Stomach (tissue), 9 donors: ENCODE measurements around the gene KCNQ1. TPM values are rescaled to one million over a fixed set of nuclear protein-coding genes. Genes with fewer than 3 reads are reported as not detected.

Experiments used
- DNase-seq, 2 donors: peaks; one replicate each; pipeline versions ENCODE4 v3.0.0 to v3.0.0-alpha.2; 2013 to 2019
- H3K27ac ChIP-seq, 5 donors: fragments of 200-600 bp in 4 of 5; sonication (generic) in 4 of 5; one replicate each; pipeline ENCODE4 v1.5.1; 2013 to 2019; ENCODE audit warnings: mild to moderate bottlenecking in 1 of 5, moderate library complexity in 1 of 5
- H3K27me3 ChIP-seq, 3 donors: fragments of 200-600 bp; sonication (generic); one replicate each; pipeline ENCODE4 v1.5.1; 2017 to 2019; ENCODE audit warnings: mixed run types in 1 of 3
- H3K36me3 ChIP-seq, 4 donors: fragments of 200-600 bp; sonication (generic); 1 replicate in 3 of 4; 2 replicates in 1 of 4; pipeline ENCODE4 v1.5.1; 2016 to 2019
- H3K4me1 ChIP-seq, 4 donors: fragments of 200-600 bp; sonication (generic); one replicate each; pipeline ENCODE4 v1.5.1; 2016 to 2019
- H3K4me3 ChIP-seq, 4 donors: fragments of 200-600 bp; sonication (generic) in 3 of 4; one replicate each; pipeline ENCODE4 v1.5.1; 2016 to 2019; ENCODE audit warnings: mild to moderate bottlenecking in 1 of 4
- H3K9me3 ChIP-seq, 4 donors: fragments of 200-600 bp; sonication (generic); one replicate each; pipeline ENCODE4 v1.5.1; 2016 to 2019
- EP300 ChIP-seq: sonication (generic); formaldehyde crosslinking; IDR thresholded peaks from one replicate; pipeline ENCODE4 v1.6.1; 2017; ENCODE audit warnings: antibody characterized with exemption
- POLR2A ChIP-seq, 4 donors: fragments of 450-650 bp; IDR thresholded peaks; one replicate each; pipeline ENCODE4 v1.6.1; 2016; ENCODE audit warnings: antibody characterized with exemption in 4 of 4, control low read depth in 2 of 4, mild to moderate bottlenecking in 1 of 4, moderate library complexity in 1 of 4
- POLR2AphosphoS5 ChIP-seq, 3 donors: sonication (generic); formaldehyde crosslinking; IDR thresholded peaks; one replicate each; pipeline ENCODE4 v1.6.1; 2016; ENCODE audit warnings: antibody characterized with exemption in 3 of 3
- WGBS, 5 donors: extraction: QIAGEN DNeasy Blood & Tissue Kit in 3 of 5; methylation state at CpG; one replicate each; pipeline versions ENCODE4 v1.1.5 to v1.1.7; 2013 to 2018; 5-methylcytosine and 5-hydroxymethylcytosine counted together
- intact Hi-C: fragments of 100-400 bp; cut with DNase I; formaldehyde crosslinking; loops from one replicate; pipeline ENCODE4 v1.15.1; 2023; ENCODE audit warnings: low total_unique reads
- polyA plus RNA-seq, 3 donors: library from polyadenylated mRNA; stranded (reverse); fragments of 200-250 nt; gene quantifications; one replicate each; pipeline ENCODE4 v1.2.3, GENCODE V29; 2013
- total RNA-seq, 5 donors: library from RNA; depleted of rRNA; stranded (reverse); fragments of >200 nt; gene quantifications; one replicate each; pipeline versions ENCODE4 v1.1.0 to v1.2.3, GENCODE V29; 2014 to 2016
- TF ChIP-seq, protein P1 (sequence below), 7 experiments: fragments of 450-650 bp in 4 of 7; fragments of 200-600 bp in 3 of 7; sonication (generic) in 3 of 7; IDR thresholded peaks; one replicate each; pipeline ENCODE4 v1.5.1; 2016 to 2019; ENCODE audit warnings: antibody characterized with exemption in 7 of 7, control low read depth in 2 of 7, mild to moderate bottlenecking in 1 of 7
- donor health status: healthy with polysubstance abuse.
- donor health status: Bipolar disorder and iron deficiency.
- donor health status: healthy.

KCNQ1 gene
- total and polyA plus RNA-seq, 8 donors, result 12.1 to 155 (median 49.0) TPM

DNA sequence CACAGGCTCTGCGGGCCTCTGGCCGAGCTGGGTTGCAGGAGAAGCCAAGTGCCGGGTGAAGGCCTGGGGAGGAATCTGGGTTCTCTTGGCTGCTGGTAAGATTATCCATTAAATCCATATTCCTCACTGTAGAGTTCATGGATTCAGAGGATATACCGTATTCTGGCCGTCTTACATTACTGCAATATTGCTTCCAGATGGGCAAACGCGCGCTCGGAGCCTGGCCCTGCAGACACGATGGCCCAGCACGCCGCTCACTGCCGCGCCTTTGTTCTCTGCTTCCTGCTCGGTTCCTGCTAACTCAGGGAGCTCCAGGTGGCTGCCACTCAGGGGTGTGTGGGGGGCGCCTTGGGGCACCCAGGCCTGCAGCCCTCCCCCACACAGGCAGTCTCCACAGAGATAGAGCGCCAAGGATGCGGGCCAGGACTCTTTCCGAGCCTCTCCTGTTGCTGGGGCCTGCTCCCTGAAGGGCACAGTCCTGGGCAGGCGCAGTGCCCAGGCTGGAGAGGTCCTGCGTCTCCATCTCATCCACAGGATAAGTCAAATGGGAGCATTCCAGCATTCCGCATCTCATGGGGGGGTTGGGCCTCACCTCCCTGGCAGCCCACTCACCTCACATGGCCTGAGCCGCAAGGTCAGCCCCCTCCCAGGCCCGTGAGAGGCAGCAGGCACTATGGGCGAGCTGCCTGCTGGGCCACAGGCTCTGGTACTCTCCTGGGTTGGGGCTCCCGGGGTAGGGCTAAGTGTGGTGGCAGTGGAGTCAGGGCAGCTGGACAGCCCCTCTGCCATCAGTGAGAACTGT lies 269.1 kb downstream of the KCNQ1 start:
- Histone ChIP-seq H3K27me3 (no peaks in the 10 kb centered on the region), H3K27ac (no peak overlapping the region), H3K9me3 (no peaks in the 10 kb centered on the region), H3K36me3 (peaks cover 0 to 8% (median 0%) of the 10 kb centered on the region in 4 donors), H3K4me3 (no peak overlapping the region), H3K4me1 (peaks cover 0 to 7% (median 3%) of the 10 kb centered on the region in 4 donors)
- TF ChIP-seq POLR2A (IDR thresholded peaks at IDR 0.05) (no peak), POLR2AphosphoS5 (IDR thresholded peaks at IDR 0.05) (no peak), EP300 (no peak)
- TF ChIP-seq, protein P1, sequence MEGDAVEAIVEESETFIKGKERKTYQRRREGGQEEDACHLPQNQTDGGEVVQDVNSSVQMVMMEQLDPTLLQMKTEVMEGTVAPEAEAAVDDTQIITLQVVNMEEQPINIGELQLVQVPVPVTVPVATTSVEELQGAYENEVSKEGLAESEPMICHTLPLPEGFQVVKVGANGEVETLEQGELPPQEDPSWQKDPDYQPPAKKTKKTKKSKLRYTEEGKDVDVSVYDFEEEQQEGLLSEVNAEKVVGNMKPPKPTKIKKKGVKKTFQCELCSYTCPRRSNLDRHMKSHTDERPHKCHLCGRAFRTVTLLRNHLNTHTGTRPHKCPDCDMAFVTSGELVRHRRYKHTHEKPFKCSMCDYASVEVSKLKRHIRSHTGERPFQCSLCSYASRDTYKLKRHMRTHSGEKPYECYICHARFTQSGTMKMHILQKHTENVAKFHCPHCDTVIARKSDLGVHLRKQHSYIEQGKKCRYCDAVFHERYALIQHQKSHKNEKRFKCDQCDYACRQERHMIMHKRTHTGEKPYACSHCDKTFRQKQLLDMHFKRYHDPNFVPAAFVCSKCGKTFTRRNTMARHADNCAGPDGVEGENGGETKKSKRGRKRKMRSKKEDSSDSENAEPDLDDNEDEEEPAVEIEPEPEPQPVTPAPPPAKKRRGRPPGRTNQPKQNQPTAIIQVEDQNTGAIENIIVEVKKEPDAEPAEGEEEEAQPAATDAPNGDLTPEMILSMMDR (IDR thresholded peaks at IDR 0.05), result no peak
- intact Hi-C loops, result no loop called here
- WGBS, 5 donors, result 90 to 95% (median 94%) methylated on average over 21 to 26 of the region's 26 CpGs
- no peak for DNase-seq

DNA sequence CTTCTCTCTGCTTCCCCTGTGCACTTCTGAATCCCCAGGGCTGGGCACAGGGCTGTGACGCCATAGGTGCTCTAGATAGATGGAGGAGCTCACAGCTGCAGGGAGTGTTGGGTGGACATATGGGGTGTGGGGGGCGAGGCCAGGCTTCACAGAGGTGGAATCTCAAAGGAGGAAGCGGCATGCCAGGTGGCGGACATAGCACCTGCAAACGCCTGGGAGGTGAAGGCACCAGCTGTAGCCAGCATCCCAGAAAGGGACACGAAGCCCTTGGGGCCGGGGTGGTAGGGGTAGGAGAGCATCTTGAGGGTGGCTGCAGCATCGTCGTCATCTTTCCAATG lies 269.6 kb downstream of the KCNQ1 start:
- Histone ChIP-seq H3K4me3 (no peak overlapping the region), H3K27ac (no peak overlapping the region), H3K4me1 (peaks cover 0 to 5% (median under 1%) of the 10 kb centered on the region in 4 donors), H3K36me3 (peaks cover 0 to 8% (median 0%) of the 10 kb centered on the region in 4 donors), H3K27me3 (no peaks in the 10 kb centered on the region), H3K9me3 (no peaks in the 10 kb centered on the region)
- no peak for DNase-seq
- WGBS, 5 donors, result 87 to 97% (median 90%) methylated on average over 9 of the region's 9 CpGs
- intact Hi-C loops, result no loop called here
- TF ChIP-seq, protein P1 (IDR thresholded peaks at IDR 0.05), result no peak
- no peak for TF ChIP-seq POLR2AphosphoS5 (IDR thresholded peaks at IDR 0.05)
- TF ChIP-seq POLR2A (IDR thresholded peaks at IDR 0.05), result no peak

DNA sequence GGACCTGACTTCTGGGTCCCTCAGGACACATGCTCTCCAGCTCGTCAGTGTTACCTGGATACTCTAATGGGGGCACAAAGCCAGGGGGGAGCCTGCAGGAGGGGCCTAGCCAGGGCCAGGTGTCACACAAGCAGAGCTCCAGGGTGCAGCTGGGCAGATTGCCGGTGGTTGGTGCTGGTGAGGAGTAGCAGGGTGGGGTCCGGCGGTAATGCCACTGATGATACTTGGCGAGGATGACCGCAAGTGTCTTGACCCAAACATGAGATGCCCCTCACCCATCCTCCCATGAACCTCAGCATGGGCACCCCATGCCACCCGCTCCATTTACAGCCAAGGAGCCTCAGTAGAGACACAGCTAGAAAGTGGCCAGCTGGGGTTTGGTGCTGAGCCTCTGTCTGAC lies 270.1 kb downstream of the KCNQ1 start:
- H3K36me3 ChIP-seq, result peaks cover 0 to 8% (median 0%) of the 10 kb centered on the region in 4 donors
- H3K4me1 ChIP-seq, result peaks cover 0 to 3% (median 0%) of the 10 kb centered on the region in 4 donors
- TF ChIP-seq POLR2AphosphoS5 (IDR thresholded peaks at IDR 0.05) (no peak), EP300 (no peak), POLR2A (IDR thresholded peaks at IDR 0.05) (no peak)
- TF ChIP-seq, protein P1 (IDR thresholded peaks at IDR 0.05), result no peak
- no peaks in the 10 kb centered on the region for H3K9me3 ChIP-seq
- H3K4me3 ChIP-seq, result no peak overlapping the region
- intact Hi-C loops, result no loop called here
- 90 to 98% (median 97%) methylated on average over 6 to 7 of the region's 7 CpGs for WGBS, 5 donors
- H3K27me3 ChIP-seq, result no peaks in the 10 kb centered on the region
- no peak overlapping the region for H3K27ac ChIP-seq
- no peak for DNase-seq

DNA sequence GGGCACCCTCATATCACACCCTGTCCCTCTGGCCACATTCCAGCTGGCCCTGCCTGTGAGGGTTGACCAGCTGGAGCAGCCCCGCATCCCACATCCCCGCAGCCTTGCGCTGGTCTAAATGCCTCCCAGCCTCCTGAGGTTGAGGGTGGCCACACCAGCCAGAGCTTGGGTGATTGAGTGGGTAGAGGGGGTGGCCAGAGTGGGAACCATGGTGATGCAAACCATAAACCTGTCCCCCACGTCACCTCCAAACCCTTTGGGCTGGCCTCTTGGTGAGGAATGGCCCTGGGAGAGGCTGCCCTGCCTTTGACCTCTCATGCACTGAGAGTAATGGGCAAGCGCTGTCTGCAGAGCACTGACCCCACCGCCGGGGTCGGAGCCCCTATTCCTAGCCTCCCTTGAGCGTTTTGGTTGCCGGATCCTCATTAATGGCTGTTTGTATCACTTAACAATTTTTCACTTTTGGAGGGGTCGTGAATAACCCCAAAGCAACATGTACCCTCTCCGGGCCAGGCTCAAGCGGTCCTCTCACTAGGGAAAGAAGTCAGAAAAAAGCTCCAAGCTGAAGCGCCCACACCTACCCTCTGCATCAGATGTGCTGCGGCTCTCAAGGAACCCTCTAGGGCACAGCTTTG lies 271.0 kb downstream of the KCNQ1 start:
- TF ChIP-seq POLR2A (IDR thresholded peaks at IDR 0.05) (no peak), POLR2AphosphoS5 (IDR thresholded peaks at IDR 0.05) (no peak), EP300 (no peak)
- TF ChIP-seq, protein P1 (IDR thresholded peaks at IDR 0.05), result no peak
- Histone ChIP-seq H3K4me3 (no peak overlapping the region), H3K36me3 (peaks cover 0 to 8% (median 0%) of the 10 kb centered on the region in 4 donors), H3K27me3 (no peaks in the 10 kb centered on the region), H3K27ac (no peak overlapping the region), H3K9me3 (no peaks in the 10 kb centered on the region), H3K4me1 (no peaks in the 10 kb centered on the region)
- no peak for DNase-seq
- intact Hi-C loops, result no loop called here
- WGBS, 5 donors, result 90 to 98% (median 96%) methylated on average over 12 to 15 of the region's 15 CpGs
